Embryonic facial prominence (tissue), 1 donor: ENCODE measurements around the gene LCTL.

Experiments
- DNase-seq: peaks from one replicate; pipeline ENCODE4 v3.0.0-alpha.2; 2016; ENCODE audit errors: extremely low spot score

The LCTL gene

DNA sequence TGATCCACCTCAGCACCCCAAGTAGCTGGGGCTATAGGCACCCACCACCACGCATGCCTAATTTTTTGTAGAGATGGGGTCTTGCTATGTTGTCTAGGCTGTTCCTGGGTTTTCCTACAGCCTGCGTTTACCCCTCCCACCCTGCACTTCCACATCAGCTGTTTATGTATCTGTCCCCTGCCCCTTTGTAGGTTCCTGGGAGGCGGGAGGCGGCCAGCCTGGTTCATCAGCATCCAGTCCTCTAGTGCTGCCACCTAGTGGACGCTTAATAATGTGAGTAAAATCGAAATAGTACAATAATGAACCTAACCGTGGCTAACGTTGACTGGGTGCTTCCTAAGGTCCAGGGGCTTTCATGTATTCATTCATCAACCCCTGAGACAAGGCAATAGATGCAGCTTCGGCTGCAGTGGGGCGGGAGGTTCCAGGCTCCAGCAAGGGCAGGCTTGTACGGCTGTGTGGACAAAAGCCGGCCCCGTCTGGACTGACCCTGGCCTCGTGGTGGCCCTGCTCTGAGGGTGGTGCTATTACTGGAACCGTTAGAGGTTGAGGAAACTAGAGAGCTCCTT lies 1.2 kb upstream of the LCTL start:
- no peak for DNase-seq

DNA sequence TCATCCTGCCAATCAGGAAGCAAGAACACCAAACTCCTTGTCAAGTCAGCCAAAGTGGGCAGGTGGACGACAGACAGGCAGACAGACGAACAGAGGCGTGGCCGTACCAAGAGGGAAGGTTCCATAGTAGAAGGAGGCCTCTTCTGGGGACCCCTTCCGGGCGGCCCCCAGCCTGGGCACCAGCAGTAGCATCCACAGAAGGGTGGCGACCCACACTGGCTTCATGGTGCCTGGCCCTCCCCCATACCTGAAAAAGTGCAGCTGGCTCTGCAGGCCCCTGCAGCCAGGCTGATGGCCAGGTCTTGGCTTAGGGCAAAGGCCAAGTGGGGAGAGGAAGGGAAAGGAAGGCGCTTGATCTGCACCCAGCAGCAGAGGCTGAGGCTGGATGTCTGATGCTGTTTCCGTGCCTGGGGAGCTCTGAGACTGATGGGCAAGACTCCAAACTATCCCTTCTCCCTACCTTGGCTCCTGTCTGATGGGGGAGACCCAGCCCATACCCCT lies 607 bp downstream of the LCTL start:
- DNase-seq: no peak

DNA sequence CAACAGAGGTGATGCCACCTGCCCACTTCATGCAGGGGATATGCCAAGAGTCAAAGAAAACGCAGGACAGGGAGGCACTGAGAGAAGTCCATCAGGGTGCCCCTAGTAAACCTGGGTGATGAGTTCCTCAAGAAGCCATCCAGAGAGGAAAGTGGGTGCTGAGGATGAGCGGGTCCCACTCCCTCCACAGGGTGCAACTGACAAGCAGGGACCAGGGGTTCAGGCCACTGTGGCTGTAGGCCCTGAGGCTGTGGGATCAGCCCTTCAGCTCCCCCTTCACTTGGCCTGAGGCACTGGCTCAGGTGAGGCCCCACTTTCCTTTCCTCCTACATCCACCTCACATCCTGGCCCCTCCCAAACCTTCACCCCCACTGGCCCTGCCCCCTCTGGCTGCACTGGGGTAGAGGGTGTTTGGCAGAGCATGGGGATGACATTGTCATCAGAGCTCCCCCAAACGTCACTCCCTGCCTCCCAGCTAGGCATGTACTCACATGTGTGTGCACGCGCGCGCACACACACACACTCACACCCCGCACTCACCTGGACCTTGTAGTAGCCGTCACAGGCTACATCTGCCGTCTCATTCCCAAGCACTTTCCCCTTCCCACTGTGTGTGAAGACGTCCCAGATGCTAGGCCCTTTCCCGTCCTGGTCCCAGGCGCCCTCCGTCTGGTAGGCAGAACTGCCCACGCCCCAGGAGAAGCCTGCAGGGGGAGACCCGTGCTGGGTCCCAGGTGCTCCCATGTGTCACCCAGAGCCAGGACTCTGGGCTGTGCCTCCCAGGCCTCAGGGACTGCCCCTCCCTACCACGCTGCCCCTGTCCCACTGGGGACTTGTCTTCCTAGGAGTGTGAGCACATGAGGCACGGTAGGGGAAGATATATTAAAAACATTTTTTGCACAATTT lies 1.4 kb downstream of the LCTL start:
- no peak for DNase-seq

DNA sequence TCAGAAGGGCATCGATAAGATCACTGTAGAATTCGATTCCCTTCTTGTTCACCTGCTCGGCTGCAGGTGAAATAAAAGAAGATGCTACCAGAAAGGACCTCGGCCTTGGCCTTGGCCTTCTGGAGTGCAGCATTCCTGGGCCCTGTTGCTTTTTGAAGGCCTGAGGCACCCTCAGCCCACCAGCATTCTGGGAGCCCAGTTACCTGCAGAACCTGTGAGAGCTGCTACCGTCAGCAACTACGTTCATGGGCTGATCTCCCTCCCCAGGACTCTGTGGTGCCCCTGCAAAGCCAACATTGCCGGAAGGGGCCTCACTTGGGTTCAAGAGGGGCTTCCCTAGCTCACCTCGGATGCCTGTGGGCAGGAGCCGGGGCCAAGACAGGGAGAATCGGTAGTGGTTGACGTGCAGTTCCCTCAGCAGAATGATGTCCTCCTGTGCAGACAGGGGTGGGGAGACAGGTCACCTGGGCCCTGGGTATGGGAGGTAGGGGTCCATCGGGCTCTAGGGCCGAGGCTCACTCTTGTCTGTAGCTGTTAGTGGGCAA lies 2.2 kb downstream of the LCTL start:
- DNase-seq: no peak

DNA sequence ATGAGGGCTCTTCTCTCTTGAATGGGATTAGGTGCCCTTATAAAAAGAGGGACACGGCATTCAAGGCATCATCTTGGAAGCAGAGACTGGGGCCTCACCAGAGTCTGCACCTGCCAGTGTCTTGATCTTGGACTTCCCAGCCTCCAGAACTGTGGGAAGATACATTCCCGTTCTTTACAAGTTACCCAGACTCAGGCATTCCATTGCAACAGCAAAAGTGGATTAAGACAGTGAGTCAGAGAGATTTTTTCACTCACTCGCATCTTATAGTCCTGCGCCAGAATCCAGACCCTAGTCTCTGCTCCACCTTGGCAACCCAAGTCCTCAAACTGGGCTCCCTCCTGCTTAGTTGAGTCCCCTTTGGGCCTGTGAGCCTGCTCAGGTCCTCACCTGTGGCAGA lies 2.7 kb downstream of the LCTL start:
- no peak for DNase-seq

DNA sequence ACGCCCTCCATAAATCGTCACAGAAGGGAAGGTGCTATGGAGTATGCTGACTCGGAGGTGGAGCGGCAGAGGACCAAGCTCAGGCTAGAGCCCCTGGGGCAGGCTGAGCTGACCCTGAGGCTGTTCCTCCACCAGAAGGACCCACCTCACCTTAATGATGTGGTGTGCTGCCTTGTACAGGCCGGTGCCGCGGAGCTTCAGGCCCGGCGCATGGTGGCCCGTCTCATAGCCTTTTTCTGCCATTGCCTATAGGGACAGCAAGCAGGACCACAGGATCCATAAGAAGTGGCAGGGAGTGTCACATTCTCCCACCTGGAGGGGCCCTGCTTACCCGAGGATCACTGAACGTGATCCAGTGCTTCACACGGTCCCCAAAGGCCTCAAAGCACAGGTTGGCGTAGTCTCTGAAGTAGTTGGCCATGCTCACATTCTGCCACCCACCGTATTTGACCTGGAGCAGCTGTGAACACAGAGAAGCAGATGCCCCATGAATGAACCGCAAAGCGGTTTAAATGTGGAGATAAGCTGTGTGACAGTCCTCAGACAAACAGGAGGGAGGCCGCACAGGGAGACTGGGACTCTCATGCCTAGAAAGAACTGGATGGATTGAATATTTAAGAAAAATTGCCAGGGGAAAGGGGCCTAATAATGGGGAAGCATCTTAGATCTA lies 4.8 kb downstream of the LCTL start:
- no peak for DNase-seq

DNA sequence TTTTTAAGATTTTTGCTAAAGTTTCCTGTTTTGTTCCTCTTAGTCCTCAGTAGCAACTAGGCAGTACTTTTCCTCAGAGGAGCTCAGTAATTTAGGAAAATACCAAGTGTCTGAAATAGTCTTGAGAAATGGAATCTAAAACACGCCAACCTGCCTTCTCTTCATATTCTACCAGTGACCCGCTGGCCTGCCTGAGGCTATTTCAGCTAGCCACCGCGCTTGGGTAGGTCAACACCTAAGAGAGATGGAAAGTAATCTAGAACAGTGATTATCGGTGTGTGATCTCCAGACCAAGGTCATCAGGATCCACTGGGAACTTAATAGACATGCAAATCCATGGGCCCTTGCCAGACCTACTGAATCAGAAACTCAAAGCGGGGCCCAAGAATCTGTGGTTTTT lies 7.5 kb downstream of the LCTL start:
- DNase-seq: no peak

DNA sequence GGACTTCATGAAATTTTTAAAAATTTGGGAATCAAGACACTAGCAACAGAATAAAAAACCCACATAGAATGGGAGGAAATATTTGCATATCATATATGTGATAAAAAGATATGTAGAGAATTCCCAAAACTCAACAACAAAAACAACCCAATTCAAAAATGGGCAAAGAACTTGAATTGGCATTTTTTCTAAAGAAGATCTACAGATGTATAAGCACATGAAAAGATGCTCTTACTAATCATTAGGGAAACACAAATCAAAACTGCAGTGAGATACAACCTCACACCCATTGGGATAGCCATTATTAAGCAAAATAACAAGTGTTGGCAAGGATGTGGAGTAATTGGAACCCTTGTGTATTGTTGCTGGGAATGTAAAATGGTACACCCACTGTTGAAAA lies 10.1 kb downstream of the LCTL start:
- DNase-seq: no peak

DNA sequence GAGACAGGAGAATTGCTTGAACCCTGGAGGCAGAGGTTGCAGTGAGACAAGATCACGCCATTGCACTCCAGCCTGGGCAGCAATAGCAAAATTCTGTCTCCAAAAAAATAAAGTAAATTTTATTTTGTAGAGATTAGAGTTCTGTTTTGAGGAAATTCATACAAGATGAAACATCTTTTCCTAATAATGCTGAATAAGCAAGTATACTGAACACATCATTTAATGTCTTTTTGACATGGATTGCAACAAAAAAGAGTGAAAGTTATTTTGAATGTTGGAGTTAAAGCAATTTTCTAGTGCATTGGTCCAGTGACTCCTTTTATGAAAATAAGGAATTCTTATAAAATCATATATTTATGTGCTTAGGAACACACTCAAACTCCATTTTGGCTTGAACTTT lies 20.5 kb downstream of the LCTL start:
- DNase-seq: no peak

DNA sequence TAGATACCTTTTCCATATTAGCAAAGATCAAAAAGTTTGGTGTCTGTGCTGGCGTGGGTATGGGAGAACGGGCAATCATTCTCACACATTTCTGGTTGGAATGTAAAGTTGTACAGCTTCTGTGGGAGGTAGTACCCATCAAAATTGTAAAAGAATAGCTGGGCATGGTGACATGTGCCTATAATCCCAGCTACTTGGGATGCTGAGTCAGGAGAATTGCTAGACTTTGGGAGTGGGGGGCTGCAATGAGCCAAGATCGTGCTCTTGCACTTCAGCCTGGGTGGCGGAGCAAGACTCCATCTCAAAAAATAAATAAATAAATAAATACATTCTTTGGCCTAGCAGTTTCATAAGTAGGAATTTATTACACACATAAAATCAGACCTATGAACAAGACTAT lies 22.9 kb downstream of the LCTL start:
- no peak for DNase-seq

DNA sequence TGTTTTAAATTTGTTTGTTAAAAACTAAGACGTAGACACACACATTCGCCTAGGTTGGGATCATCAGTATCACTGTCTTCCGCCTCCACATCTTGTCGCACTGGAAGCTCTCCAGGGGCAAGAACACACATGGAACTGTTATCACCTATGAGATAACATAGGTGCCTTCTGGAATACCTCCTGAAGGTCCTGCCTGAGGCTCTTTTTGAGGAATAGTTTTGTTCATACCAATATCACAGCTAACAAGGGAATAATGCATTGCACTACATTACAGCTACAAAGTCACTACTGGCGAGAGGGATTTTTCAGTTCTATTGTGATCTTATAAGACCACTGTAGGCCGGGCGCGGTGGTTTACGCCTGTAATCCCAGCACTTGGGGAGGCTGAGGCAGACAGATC lies 30.7 kb downstream of the LCTL start:
- DNase-seq: no peak

DNA sequence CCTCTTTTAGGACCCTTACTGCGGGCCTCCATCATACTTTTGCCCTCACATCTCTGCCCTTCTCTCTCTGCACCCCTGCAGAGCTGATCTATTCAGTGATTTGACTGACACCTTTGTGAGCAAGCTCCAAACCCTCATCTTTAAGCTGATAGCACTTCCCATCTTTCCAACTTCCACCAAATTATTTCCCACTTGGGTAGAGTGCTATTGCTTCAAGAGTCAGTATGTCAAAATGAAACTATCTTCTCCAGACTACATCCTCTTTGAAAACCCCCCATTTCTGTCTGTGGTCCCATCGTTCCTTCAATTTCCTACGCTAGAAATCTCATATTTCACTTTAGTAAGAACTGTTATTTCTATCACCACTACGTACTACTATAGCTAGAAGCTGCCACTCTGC lies 41.0 kb downstream of the LCTL start:
- no peak for DNase-seq

DNA sequence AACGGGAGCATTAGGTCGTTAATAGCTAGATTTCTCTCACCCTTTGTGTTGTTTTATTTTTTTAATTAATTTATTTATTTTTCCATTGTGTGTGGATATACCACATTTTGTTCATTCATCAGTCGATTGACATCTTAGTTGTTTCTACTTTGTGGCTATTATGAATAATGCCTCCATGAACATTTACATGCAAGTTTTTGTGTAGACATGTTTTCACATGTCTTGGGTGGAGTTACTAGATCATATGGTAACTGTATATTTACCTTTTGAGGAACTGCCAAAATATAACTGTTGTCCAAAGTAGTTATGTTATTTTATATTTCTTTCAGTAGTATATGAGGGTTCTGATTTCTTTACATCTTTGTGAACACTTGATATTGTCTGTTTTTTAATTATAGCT lies 41.9 kb downstream of the LCTL start:
- no peak for DNase-seq

DNA sequence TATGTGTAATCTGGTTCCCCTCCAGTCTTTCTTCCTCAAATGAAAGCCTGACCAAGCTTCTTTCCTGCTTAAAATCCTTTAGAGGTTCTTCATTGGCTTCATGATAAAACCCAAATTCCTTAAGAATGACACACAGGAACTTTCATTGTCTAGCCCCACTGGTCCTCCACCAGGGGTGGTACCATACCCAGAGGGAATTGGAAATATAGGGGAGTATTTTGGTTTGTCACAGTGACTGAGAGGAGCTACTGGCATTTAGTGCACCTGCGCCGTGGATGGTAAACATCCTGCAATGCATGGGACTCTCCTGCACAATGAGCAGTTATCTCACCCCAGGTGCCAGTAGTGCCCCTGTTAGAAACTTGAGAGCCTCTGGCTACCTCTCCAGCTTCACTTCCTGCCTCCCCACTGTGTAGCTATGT lies 49.9 kb downstream of the LCTL start:
- DNase-seq: no peak

DNA sequence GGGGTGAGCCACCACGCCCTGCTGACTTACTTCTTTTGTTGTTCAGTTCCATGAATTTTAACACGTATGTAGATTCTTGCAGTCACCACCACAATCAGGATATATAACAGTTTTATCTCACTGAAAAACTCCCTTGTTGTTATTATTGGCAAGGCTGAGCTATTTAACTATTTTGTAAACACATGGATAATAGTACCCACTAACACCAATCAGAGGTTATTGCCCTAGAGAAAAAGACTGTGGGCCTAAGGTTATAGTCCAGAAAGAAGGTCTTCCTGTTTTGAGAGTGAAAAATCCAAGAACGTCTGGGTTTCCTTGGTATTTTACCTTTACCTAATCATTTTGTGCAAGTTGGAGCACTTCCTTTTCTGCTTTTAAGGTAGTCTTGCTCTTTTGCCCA lies 51.2 kb downstream of the LCTL start:
- no peak for DNase-seq

DNA sequence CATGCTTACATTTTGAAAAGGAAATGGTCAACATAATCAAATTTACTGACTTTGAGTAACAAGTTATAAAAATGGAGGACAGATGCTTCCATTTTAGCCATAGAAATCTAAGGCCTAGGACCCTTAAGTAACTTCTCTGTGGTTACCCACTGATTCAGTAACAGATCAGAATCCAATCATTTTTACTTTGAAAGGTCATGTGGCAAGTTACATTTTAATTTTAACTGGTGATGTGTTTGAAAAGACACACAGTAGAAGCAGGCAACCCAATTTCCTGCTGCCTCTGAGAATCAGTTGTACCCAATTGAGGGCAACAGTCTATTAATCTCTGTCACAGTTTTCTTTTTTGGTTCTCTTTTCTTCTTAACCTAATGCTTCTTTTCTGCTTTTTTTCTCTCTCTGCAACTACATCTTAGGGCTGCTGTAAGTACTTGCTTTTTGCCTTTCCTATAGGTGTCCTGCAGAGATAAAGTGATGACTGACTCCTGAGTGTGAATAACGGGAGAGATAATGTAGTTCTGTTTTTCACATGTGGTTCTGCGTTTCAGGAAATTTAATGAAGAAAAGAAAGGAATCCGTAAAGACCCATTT lies 57.4 kb downstream of the LCTL start:
- DNase-seq: no peak

DNA sequence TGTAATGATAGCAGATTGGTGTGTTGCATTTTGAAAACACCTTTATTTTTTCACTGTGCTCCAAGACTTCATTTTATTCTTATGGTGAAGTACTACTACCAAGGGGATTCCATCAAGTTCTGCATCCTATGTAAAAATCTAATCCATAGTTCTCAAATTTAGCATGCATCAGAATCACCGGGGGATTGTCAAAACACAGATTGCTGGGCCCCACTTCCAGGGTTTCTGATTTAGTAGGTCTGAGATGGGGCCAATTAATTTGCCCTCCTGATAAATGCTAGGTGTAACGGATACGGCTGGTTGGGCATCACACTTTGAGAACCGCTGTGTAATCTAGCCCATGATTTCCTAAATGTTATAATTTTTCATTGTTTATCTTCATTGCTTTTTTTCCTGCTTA lies 60.0 kb downstream of the LCTL start:
- DNase-seq: no peak

DNA sequence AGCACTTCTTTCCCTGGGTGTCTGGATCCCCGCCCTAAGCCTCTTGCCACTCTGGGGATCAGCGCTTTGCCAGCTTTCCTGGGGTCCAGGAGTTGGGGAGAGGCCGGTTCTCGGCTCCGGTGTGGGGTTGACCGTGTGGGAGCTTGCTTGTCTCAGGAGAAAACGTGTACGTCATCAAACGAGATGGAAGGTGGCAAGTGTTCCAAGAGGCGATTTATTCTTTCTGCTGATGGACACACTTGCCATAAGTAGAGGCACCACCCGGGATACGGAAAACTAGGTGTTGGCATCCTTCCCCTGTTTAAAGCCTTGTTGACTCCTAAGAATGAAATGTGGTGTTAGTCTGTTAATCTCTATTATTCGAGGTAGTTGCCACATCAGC lies 60.4 kb downstream of the LCTL start:
- DNase-seq: no peak

DNA sequence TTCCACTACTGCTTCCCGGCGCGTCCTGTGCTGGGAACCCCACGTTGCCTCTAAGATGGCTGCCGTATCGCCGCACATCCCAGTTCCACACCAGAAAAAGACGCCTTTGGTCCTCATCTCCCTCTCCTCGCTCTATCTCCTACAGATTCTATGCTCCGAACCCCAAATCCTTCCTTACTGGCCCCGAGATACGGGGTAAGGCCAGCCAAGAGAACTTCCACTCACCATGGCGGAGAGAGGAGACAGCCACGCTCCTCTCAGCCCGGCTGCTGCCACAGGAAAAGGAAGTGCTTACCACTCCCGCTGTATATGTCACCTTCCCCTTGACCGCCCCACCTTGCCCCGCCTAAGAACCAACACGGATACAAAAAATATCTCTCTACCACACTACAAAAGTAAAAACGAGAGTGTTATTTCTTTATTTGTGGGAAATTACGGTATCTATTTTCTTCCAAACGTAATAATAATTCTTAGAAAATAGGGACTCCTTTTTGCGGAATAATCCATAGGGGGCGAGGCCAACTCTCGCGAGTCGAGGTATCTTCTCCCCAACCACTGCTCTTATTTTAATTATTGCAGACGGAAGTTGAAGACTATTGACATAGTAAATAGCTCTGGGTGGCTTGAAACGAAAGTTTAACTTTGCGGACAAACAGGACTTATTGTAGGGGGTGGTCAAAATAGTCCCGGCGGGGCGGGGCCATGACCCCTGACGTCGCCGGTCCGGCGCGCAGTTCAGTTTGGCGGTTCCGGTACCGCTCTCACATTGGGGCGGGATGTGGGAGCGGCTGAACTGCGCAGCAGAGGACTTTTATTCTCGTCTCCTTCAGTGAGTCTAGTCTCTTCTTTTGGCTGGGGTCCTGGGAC lies 61.0 kb downstream of the LCTL start, which contains the start of the genes RPL4 and ZWILCH:
Gene RPL4, minus strand, starts transcription at position 293 of the 867 bp plus-strand sequence. Its CDS starts 65 bp downstream, at position 228.
Gene ZWILCH, plus strand, starts transcription at position 764 of the 867 bp plus-strand sequence. Its CDS starts 13 bp downstream, at position 777.
- DNase-seq: peak; percentile 63

DNA sequence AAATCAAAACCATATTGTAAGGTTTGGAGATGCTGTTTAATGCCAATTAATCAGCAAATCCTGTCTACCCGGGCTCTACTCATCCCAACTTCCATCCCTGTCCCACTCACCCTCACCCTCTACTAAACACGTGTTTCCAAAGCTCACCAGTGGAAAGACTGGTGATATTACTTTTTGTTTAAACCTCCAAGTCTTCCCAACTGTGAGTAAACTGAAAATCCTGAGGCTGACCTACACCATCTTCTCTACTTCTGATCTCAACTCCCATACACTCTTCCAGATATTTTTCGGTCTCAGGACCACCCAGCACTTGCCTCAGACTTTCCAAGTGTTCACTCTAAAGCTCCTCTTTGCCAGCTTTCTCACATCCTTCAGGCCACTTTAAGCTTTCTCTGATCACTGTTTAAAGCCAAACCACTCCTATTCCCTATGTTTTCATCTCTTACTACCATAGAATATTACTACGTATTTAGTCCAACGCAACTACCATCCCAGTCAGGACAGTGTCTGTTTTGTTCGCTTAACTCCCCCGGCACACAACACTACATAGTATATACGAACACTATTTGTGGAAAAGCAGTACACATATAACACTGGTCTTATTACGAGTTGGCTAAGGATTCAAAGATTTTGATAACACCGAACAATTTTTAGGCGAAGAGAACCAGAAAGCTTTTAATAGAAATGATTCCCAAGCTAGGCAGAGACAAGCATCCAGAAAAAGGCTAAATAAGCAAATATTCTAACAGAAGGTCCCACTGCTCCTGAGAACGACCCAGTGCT lies 61.8 kb downstream of the LCTL start:
- no peak for DNase-seq
